HEK293T (cell line): Measurements from ENCODE around the gene SGCA.

Experiments used
- ARNT ChIP-seq: fragments of 450-650 bp; IDR thresholded peaks from 2 replicates; pipeline ENCODE4 v1.6.1; 2017; ENCODE audit warnings: mild to moderate bottlenecking
- BHLHE40 ChIP-seq: fragments of 450-650 bp; IDR thresholded peaks from 2 replicates; pipeline ENCODE4 v1.6.1; 2016; ENCODE audit warnings: mild to moderate bottlenecking, moderate library complexity, borderline replicate concordance
- CTBP1 ChIP-seq: fragments of 450-650 bp; IDR thresholded peaks from 2 replicates; pipeline ENCODE4 v1.6.1; 2016; ENCODE audit warnings: borderline replicate concordance
- ELF4 ChIP-seq: fragments of 450-650 bp; IDR thresholded peaks from 2 replicates; pipeline ENCODE4 v1.6.1; 2017; ENCODE audit warnings: antibody characterized with exemption
- FOXA1 ChIP-seq: fragments of 450-650 bp; IDR thresholded peaks from 2 replicates; pipeline ENCODE4 v1.6.1; 2016; ENCODE audit warnings: mild to moderate bottlenecking
- FOXK2 ChIP-seq: fragments of 450-650 bp; IDR thresholded peaks from 2 replicates; pipeline ENCODE4 v1.6.1; 2016; ENCODE audit warnings: mild to moderate bottlenecking
- FOXM1 ChIP-seq: fragments of 450-650 bp; IDR thresholded peaks from 2 replicates; pipeline ENCODE4 v1.6.1; 2017; ENCODE audit warnings: mild to moderate bottlenecking, borderline replicate concordance
- LEF1 ChIP-seq: fragments of 450-650 bp; IDR thresholded peaks from 2 replicates; pipeline ENCODE4 v1.6.1; 2017; ENCODE audit warnings: mild to moderate bottlenecking, borderline replicate concordance
- SP1 ChIP-seq: fragments of 450-650 bp; IDR thresholded peaks from 2 replicates; pipeline ENCODE4 v1.6.1; 2017
- SUZ12 ChIP-seq: fragments of 450-650 bp; IDR thresholded peaks from 2 replicates; pipeline ENCODE4 v1.6.1; 2016; ENCODE audit warnings: mild to moderate bottlenecking
- TARDBP ChIP-seq: fragments of 450-650 bp; IDR thresholded peaks from 2 replicates; pipeline ENCODE4 v1.6.1; 2016

DNA sequence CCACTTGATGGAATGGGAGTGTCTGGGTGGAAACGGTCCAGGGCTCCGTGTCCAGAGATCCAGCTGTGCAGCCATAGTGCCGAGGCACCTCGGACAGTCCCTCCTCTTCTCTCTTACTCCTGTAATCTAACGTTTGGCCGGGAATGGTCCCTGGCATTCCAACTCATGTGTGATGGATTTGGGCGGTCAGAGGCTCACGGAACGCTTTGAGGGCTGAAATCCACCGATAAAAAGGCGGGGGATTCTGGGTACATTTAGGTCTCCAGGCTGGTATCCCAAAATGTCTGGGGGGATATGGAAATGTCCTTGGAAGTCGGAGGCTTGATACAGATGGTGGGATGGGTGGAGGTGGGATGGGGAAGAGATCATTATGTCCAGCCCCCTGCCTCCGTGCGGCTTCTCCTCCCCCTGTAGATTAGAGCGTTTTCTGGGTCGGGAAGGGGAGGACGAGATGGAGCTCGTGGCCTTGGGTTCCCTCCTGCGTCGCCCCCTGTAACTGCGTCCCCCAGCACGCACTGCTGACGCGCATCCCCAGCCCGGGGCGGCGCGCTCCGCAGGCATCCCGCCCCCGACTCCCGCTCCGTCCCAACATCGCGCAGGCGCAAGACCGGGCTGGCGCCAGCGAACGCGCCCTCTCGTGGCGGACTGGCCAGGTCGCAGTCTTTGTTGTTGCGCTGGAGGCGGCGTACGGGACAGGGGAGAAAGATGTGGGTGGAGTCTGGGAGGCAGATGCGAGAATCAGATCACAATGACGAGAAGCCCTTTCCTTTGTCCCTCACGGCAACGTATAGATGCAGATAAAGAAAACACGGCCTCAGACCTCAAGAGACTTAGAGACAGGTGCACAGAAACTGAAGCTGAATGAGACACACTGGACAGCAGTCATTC lies 4.5 kb upstream of the SGCA start:
- TF ChIP-seq FOXK2 (no peak), FOXA1 (no peak), FOXM1 (no peak; the same call in 1 of the 2 replicates), ELF4 (no peak), SP1 (no peak), BHLHE40 (no peak), ARNT (no peak), SUZ12 (no peak), TARDBP (no peak), LEF1 (no peak), CTBP1 (no peak)
